HG03135 (cell line): ENCODE results near the gene CEP131.

ENCODE experiments used
- ATAC-seq: cut with Tn5 transposase; IDR thresholded peaks from one replicate; pipeline ENCODE4 v1.9.1; 2021; ENCODE audit warnings: mild to moderate bottlenecking, moderate library complexity; ENCODE audit not compliant: unreplicated experiment

The CEP131 gene

DNA sequence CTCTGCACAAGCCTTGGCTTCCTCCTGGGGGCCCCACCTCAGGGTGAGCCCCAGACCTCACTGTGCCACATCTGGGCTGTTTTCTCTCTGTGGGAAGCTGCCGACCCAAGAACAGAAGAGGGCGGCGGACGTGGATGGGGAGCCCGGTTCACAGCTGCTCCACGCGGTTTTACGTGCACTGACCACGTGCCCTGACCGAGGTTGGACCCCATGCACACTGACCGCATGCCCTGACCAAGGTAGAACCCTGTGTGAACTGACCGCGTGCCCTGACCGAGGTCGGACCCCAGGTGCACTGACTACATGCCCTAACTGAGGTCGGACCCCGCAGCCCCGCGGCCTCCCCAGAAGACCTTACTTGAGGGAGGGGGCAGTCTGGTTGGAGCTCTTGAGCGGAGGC lies 19.6 kb downstream of the CEP131 start:
- ATAC-seq, result no peak

DNA sequence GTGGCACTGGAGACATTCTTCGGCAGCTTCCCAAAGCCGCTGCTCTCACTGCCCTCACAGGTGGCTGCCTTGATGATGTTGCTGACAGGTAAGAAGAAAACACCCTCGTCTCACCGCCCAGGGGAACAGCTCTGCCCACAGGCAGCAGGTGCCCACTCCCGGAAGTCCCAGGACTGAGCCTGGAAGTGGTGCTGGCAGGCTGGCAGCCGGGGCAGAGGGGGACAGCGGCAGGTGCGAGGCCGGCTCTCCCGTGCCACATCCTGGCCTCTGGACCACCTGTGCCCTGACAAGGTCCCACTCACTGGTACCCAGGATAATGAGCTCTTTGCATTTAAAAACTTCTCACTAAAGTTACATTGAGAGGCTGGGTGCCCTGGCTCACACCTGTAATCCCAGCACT lies 20.4 kb downstream of the CEP131 start:
- ATAC-seq, result no peak

DNA sequence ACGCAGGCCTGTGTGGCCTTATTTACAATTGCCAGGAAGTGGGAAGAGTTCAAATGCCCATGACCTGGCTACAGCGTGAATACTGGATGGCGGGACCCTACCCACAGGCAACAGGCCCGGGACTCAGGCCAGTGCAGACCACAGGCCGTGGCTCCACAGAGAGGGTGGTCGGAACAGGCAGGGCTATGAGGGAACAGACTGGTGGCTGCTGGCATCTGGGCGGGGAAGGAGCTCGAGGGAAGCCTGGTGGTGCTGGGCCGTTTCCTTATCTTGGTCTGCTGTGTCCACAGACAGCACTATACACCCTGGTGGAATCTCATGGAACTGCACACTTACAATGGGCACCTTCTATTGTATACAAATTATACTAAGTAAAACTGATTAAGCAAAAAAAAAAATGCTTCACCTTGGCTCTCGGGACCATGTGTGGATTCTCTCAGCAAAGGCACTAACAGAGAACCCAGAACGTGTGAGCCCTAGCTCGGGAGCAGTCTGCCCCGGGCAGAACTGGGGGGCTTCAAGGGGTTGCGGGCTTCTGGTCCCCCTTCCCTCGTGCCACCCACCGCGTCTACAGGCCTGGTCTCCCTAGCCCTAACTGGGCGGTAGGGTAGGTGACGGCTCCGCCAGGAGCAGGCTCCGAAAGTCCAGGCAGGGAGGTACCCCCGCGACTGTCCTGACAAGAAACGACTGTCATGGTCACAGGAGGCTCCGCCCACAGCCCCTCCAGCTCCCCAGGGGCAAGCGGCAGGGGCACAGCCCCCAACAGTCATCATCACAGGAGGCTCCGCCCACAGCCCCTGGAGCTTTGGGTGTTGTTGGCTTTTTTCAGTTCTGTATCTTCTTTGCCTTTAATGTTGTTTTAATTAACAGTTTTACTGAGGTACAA lies 21.8 kb downstream of the CEP131 start:
- no peak for ATAC-seq

DNA sequence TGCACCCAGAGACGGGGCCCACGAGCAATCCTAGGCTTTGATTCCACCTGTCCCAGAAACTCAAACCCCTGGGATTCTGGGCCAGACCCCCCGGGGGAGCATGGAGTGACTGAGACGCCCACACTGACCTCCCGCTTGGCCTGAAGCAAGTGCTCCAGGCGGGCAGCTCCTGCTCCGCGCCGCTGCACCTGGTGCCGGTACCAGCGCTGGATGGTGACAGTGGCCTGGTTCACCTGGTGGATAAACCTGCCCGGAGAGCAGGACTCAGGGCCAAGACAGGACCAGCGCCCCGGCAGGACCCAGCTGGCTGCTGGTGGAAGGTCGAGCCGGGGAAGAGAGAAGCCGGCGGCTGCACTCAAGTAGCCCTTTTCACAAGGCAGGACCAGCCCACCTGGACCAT lies 22.6 kb downstream of the CEP131 start:
- no peak for ATAC-seq

DNA sequence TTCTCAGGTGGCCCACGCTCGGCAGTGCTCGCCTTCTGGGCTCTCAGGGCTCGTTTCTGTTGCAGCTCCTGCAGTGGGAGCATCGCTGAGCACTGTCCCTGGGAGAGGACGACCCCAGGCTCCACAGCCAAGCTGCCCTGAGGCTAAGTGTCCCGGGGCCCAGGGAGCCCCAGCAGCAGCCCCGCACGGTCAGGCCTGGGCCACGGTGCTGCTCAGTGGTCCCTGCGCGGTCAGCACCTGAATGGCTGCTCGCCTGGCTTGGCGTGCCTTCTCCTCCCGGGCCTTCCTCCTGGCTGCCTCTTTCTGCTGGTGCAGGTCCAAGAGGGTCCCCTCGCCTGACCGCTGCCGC lies 23.3 kb downstream of the CEP131 start:
- ATAC-seq, result no peak

DNA sequence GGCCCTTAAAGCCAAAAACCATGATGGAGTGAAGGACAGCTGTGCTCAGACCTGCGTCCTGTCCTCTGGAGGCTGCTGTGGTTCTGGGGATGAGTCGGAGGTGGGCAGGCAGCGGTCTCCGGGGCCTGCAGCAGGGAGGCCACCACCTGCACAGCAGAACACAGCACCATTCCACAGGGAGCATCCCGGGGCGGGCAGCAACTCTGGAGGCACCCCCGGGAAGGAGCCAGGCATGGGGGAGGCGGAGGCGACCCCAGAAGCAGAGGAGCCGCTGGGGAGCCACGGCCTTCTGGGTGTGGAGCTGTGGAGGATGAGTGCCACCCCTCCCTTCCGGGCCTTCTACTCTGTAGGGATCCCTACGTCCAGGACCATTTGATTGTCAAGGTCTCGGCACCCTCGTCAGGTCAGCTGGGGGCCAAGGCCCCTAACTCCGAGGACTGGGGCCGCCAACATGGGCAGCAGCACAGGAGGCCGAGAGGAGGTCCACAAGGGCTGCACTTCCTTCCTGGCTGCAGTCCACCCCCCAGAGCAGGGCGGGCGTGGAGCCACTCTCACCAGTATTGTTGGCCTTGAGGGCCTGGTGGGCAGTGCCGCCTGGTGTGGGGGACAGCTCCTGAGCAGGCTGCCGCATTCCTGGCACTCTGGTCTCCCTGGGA lies 23.8 kb downstream of the CEP131 start:
- ATAC-seq, result no peak

DNA sequence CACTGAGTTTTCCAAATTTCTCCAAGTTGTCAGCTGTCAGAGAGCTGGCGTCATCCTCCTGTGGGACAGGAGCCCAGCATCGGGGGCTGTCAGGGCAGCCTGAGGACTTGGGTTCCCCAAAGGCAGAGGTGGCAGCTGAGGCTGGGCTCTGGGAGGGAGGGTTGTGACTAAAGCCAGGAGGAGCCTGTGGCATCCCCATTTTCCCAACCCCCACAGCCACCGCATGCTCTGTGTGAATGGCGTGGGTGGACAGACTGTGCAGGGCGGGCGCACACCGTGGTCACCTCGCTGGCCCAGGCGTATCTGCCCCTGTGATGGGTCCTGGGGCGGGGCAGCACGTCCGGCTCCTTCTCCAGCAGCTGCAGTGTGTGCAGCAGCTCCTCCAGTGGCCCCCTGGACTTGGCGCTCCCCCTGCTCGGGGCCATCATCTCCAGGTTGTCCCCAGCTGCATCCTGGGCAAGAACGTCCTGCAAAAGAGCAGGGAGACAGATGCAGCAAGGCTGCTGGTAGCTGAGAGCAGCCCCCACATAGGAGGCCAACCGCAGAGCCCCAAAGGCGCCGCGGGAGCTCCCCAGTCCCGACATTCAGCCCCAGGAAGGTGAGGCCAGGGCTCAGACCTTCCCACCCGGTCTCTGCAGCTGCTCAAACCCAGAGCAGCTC lies 24.8 kb downstream of the CEP131 start:
- no peak for ATAC-seq

DNA sequence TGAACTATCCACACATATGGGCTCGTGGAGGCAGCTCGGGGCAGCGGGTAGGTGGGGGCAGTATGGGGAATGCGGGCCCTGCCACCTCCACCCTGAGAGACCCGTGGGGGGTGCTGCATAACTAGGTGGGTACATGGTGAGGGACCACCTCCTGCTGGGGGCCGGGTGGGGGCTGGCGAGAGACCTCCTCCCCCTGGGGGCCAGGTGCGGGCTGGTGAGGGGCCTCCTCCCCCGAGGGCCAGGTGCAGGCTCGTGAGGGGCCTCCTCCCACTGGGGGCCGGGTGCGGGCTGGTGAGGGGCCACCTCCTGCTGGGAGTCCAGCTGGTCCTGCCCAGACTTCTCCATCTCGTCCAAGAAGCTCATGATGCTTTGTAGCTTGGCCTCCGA lies 25.4 kb downstream of the CEP131 start:
- no peak for ATAC-seq

DNA sequence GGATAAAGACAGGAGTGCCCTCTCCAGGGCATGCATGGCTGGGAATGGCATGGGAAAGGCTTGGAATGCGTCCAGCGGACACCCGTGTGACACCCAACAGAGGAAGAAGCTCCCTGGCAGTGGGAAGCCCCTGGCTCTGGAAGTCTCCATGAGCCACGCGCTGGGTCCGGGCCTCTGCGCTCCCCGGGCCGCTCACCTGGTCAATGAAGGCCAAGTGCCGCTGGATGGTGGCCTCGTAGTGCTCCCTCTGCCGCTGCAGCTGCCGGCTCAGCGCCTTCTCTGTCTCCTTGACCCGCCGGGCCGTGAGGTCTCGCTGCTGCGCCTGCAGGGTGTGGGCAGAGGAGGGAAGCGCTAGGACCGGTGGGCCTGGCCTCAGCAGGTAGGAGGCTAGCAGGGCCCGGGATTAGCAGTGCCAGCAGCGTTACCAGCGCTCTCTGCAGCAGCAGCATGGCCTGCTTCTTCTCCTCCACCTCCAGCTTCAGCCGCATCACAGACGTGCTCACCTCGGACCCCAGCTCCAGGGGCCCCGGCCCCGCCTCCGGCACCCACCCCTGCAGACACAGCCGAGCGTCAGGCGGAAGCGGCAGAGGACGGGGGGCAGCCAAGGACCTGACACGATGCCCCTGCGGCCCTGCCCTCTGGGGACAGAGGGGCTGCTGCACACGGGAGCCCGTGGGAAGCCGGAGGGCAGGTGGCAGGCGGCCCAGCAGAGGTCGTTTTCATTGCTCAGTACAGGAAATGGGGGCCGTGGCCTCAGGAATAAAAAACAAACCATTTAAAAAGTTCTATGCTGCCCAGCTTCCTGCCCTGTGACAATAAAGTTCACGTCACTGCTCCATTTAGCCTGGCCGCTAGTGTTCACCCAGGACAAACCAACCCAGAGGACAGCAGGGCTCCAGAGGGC lies 26.0 kb downstream of the CEP131 start:
- ATAC-seq, result no peak

DNA sequence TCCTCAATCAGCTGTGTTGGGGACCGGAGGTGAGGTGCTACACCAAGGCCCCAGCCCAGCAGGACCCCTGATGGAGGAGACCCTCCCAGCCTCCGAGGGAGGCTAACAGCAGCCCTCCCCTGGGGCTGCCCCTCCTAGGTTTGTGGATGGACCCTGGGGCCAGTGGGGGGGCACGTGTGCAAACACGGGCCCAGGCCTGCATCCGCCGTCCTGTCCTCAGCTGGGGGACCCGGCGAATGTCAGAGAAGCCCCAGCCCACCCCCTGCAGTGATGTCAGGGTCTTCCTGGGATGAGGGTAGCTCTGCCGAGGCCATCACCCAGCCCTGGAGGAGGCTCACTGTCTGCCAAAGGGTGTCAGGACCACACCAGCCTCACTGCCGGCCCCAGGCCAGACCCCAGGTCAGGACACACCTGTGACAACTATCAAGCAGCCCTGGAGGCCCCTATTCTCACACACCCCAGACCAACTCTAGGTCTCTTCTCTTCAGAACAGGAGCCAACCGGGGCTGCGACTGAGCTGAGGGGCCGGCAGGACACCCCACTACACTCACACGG lies 26.7 kb downstream of the CEP131 start:
- ATAC-seq, result no peak

DNA sequence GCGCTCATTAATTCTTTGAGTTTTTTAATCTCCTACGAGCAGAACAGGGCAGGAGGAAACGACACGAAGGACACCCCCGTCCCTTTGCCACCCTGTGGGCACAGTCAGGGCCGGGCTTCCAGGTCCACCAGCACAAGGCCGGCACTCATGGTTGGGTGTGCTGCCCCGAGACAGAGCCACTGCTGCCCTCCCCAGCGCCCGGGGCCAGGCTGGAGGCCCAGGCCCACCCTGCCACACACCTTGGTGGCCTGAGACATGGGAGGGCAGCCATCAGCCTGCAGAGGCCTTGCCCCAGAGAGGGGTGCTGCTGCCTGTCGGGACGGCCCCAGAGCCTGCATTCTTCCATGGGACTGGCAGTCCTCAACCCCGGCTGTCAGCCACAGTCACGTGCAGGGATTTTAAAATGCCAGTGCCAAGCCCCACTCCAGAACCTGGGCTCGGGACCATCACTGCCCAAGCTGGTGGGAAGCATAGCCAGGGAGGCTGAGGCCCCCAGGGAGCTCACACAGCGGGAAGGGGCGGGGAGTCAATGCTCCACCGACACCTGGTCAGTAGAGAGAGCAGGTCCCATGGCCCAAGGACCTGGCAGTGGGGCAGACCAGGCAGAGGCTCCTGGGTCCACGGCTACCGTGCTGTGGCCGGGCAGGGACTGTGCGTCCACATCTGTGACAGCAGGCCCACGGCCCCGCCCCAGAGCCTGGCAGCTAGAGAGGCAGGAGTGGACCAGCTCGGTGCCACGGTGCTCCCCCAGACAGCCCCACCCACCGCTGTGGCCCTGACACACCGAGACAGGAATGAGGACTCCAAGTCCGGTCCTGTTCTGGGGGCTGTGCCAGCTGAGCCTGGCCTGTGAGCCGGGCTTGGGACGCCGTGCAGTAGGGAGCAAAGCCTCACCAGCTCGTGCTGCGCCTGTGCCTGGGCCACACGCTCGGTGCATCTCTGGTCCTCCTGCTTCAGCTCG lies 27.5 kb downstream of the CEP131 start:
- ATAC-seq, result no peak

DNA sequence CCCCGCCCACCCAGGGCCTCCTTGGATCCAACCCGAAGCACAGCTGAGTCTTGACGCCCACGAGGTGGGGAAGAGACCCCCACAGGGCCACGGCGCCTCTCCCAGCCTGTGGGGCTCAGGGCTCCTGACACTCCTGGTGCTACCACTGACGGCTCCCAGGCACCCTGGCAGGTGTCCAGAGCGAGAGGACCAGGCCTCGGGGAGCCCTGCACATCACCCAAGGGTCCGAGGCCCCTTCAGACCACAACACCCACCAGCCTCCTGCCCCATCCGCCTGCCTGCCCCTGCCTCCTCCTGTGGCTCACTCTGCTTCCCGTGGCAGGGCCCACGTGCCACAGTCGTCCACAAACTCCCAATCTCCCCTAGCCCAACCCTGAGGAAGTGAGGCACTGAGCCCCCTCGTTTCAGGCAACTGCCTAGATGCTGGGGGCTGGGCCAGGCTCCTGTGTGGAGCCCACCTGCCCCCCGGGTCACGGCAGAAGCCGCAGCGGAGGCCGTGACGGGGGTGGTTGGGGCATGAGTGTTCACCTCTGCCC lies 28.5 kb downstream of the CEP131 start:
- no peak for ATAC-seq

DNA sequence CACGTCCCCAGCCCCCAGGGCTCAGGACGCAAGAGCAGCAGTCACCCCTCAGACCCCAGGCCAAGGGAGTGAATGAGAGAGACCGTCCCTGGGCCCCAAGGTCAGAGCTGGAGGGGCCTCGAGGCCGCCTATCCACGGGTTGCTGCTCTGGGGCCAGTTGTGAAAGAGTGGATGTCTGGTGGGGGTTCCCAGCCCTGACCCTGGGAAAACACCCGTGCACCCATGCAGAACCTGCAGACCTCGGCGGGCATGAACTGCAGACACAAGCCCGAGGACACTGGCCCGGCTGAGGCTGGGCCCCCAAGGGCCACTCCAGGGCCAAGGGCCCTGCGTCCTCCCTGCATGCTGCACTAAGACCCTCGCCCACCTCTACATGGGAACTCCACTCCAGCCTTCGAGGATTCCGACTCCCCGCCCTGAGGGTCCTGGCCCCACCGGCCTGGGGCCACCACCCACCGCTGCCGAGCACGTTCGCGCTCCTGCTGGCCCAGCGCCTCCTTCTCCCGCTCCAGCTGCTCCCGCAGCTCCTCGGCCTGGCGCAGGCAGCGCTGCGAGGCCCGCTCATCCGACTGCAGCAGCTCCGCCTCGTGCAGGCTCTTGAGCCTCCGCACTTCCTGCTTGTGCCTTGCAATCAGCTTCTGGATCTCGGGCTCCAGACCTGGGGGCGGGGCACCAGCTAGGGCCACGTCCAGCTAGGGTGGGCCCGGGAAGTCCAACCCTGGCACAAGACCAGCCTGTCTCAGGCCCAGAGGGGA lies 29.1 kb downstream of the CEP131 start:
- ATAC-seq, result no peak

DNA sequence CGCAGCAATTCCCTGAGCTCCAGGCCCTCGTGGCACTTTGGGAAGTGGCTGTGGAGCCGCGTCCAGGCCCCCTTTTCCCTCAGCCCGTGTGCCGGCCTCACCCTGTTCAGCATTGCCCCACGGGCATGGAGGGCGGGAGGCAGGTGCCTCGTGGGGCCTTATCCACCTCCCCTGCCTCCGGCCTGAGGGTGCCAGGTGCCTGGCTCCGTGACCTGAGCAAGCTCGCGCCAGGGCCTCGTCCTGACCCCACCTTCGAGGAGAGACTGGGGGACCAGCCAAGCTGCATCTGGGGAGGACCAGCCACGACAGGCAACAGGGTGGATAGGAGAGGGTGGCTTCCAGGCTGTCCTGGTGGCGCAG lies 29.7 kb downstream of the CEP131 start:
- ATAC-seq, result no peak

DNA sequence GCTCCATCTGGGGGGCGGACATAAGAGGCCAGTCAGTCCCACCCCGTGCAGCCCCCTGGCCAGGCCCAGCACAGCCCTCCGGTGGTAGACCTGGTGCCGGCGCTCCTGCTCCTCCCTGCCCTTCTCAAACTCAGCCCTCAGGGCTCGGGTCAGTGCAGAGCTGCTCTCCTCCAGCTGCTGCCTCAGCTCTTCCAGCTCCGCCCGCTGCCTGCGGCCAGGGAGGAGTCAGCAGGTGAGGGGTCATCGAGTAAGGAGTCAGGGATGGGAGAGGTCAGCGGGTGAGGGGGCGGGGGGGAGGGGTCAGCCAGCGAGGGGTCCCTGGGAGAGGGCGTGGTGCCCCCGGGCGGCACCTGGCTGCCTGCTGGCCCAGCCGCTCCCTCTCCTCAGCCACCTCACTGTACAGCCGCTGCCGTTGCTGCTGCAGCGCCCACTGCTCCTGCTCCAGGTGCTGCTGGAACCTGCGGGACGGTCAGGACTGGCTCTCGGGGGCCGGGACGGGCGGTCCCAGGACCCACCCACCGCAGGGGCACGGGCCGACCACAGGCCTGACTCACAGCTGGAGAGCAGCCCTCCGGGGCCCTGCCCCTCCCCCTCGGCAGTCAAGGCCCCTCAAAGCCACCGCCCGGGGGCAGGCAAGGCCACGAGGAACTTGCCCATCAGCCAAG lies 30.2 kb downstream of the CEP131 start:
- no peak for ATAC-seq

DNA sequence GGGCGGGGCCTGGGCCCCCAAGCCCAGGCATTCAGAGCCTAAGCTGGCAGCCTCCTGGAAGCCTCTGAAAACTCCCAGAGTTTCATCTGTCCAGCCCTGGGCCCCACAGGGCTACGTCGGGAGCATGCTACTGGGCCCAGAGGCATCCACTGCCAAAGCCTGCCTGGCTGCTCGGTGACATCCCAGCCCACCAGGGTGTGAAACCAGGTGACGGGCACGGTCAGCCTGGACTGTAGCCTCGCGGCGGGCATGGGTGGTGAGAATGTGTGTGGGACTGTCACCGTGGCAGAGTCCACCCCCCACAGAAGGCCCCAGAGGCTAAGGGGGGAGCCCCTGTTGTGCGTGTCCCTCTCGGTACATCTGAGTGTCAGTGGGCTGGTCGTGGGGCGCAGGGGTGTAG lies 31.1 kb downstream of the CEP131 start:
- no peak for ATAC-seq

DNA sequence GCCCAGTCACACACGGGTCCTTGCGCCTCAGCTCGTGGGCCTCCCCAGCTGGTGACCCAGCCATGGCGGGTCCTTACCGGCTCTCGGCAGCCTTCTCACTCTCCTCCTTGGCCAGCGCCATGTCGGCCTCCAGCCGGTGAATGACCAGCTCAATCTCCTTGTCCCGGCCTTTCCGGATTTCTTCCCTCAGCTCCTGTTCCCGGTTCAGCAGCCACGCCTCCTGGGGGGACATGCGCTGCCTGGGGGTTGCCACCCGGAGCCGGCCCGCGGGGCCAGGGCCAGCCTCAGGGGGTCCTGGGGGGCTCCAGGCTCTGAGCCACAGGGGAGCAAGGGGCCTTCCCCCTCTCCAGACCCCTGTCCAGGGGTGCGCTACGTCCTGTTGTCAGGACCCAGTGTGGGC lies 31.6 kb downstream of the CEP131 start:
- no peak for ATAC-seq

DNA sequence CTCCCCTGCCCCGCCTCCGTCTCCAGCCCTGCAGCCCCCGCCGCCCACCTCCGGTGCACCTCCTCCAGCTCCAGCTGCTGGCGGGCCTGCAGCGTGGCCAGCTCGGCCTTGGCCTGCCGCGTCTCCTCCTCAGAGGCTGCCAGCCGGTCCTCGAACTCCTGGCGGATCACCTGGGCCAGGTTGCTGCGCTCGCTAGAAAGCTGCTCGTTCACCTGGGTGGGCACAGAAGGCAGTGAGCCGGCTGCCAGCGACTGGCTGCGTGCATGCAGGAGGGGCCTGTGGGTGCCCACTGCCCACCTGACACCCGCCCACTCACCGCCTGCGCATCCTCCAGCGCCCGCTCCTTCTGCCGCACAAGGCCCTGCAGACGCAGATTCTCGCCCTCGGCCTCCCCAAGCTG lies 32.2 kb downstream of the CEP131 start:
- no peak for ATAC-seq
